WTC11 (cell line): ENCODE measurements around the gene RAB1A.

Experiments used
- SOX15 ChIP-seq: fragments of 250-450 bp; sonication (Bioruptor Pico); IDR thresholded peaks from 2 replicates; pipeline ENCODE4 v1.9.0; 2021; ENCODE audit warnings: mild to moderate bottlenecking
- TF ChIP-seq, protein P1 (sequence below): sonication (generic); formaldehyde crosslinking; IDR thresholded peaks from 2 replicates; pipeline ENCODE4 v1.8.1; 2023; ENCODE audit warnings: mild to moderate bottlenecking, missing genetic modification reagents, moderate library complexity
- TF ChIP-seq, protein P2 (sequence below): fragments of 200-600 bp; IDR thresholded peaks from 2 replicates; pipeline ENCODE4 v1.8.0; 2022; ENCODE audit warnings: antibody characterized with exemption
- TF ChIP-seq, protein P3 (sequence below): sonication (generic); formaldehyde crosslinking; IDR thresholded peaks from 2 replicates; pipeline ENCODE4 v1.8.1; 2022; ENCODE audit warnings: low read depth, mild to moderate bottlenecking, moderate library complexity, missing genetic modification reagents, borderline replicate concordance
- TF ChIP-seq, protein P4 (sequence below): sonication (generic); formaldehyde crosslinking; IDR thresholded peaks from 2 replicates; pipeline ENCODE4 v1.8.1; 2022; ENCODE audit warnings: low read depth, missing genetic modification reagents, borderline replicate concordance

DNA sequence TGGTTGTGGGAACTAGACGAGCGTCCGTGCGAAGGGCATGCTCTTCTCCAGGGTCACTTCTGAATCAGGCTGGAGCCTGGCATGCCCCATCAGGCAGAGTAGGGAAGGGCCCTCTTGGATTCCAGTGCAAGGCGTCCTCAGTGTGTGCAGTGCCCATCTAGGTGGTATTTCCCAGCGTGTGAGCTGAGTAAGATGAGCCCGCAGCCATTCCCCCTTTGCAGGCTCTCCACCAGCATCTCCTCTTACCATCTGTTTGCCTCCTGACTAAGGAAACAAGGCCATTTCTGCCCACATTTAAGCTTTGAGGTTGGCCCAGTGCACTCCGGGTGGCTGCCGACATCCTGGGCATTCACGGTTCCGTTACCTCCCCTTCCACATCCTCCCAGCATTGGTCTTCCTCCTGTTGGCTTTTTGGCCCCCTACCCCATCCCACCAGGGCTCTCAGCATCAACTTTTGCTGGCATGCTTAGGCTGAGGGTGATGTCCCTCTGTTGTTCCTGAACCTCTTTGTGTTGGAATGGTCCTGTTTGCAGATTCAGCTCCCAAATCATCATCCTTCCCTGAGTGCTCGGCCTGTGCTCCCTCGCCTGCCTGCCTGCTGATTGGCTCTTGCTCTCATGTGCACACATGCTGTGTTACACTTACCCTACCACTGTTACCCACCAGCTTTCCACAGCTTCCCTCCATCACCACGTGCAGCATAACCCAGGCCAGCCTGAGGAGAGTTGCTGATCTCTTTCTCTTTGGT is 61.9 kb downstream of the RAB1A start:
- TF ChIP-seq, protein P1, sequence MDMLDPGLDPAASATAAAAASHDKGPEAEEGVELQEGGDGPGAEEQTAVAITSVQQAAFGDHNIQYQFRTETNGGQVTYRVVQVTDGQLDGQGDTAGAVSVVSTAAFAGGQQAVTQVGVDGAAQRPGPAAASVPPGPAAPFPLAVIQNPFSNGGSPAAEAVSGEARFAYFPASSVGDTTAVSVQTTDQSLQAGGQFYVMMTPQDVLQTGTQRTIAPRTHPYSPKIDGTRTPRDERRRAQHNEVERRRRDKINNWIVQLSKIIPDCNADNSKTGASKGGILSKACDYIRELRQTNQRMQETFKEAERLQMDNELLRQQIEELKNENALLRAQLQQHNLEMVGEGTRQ (CRISPR knock-in tag) = no peak
- TF ChIP-seq, protein P2, sequence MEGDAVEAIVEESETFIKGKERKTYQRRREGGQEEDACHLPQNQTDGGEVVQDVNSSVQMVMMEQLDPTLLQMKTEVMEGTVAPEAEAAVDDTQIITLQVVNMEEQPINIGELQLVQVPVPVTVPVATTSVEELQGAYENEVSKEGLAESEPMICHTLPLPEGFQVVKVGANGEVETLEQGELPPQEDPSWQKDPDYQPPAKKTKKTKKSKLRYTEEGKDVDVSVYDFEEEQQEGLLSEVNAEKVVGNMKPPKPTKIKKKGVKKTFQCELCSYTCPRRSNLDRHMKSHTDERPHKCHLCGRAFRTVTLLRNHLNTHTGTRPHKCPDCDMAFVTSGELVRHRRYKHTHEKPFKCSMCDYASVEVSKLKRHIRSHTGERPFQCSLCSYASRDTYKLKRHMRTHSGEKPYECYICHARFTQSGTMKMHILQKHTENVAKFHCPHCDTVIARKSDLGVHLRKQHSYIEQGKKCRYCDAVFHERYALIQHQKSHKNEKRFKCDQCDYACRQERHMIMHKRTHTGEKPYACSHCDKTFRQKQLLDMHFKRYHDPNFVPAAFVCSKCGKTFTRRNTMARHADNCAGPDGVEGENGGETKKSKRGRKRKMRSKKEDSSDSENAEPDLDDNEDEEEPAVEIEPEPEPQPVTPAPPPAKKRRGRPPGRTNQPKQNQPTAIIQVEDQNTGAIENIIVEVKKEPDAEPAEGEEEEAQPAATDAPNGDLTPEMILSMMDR = no peak
- TF ChIP-seq SOX15 (CRISPR knock-in tag) = no peak
- TF ChIP-seq, protein P3, sequence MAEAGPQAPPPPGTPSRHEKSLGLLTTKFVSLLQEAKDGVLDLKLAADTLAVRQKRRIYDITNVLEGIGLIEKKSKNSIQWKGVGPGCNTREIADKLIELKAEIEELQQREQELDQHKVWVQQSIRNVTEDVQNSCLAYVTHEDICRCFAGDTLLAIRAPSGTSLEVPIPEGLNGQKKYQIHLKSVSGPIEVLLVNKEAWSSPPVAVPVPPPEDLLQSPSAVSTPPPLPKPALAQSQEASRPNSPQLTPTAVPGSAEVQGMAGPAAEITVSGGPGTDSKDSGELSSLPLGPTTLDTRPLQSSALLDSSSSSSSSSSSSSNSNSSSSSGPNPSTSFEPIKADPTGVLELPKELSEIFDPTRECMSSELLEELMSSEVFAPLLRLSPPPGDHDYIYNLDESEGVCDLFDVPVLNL (CRISPR knock-in tag) = no peak
- TF ChIP-seq, protein P4, sequence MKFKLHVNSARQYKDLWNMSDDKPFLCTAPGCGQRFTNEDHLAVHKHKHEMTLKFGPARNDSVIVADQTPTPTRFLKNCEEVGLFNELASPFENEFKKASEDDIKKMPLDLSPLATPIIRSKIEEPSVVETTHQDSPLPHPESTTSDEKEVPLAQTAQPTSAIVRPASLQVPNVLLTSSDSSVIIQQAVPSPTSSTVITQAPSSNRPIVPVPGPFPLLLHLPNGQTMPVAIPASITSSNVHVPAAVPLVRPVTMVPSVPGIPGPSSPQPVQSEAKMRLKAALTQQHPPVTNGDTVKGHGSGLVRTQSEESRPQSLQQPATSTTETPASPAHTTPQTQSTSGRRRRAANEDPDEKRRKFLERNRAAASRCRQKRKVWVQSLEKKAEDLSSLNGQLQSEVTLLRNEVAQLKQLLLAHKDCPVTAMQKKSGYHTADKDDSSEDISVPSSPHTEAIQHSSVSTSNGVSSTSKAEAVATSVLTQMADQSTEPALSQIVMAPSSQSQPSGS (CRISPR knock-in tag) = no peak
